ENCODE results near the gene AHNAK2.
"Not testable (repeated sequence)": the region's sequence is repeated elsewhere in the genome, so short reads cannot be mapped to it uniquely, and the experiment has no call there.

The AHNAK2 gene

DNA sequence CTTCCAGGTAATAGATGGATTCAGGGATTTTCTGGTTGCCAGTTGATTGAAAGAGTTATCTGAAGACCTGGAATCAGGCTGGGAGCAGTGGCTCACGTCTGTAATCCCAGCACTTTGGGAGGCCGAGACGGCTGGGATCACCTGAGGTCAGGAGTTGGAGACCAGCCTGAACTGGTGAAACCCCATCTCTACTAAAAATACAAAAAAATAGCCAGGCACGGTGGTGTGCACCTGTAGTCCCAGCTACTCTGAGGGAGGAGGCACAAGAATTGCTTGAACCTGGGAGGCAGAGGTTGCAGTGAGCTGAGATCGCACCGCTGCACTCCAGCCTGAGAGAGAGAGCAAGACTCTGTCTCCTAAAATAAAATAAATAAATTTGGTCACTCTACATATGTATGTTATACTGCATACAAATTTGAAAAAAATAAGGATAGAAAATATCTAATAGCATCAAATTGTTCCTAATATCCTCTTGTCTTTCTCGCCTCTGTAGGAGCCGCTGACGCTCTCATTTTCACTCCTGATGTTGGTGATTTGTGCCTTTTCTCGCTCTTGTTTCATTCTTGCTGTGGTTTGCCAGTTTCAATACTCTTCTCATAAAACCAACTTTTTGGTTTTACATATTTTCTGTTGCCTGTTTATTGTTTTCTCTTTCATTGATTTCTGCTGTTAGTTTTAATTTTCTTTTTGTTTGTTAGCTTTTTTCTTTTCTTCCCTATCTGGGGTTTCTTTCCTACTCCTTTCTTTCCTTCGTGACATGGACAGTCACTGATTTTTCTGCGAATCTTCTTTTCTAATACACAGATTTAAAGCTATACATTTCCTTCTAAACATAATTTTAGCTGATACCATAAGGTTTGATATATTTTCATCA, 77.3 kb downstream of the AHNAK2 start:
- DNase-seq: no peak

DNA sequence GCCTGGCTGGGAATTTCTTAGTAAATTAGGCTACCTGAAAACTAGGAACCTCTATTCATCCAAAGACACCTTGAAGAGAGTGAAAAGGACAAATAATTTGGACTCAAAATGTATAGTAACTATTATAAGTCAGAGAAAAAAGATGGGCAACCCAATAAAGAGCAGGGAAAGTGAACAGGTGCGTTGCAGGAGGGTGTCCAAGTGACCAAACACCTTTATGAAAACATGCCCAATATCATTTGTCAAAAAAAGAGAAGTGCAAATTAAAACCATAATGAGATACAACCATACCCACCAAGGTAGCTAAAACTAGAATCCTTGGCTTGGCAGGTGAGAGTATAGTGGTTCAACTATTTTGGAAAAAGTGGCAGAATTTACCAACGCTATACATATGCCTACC, 78.4 kb downstream of the AHNAK2 start:
- no peak for DNase-seq

DNA sequence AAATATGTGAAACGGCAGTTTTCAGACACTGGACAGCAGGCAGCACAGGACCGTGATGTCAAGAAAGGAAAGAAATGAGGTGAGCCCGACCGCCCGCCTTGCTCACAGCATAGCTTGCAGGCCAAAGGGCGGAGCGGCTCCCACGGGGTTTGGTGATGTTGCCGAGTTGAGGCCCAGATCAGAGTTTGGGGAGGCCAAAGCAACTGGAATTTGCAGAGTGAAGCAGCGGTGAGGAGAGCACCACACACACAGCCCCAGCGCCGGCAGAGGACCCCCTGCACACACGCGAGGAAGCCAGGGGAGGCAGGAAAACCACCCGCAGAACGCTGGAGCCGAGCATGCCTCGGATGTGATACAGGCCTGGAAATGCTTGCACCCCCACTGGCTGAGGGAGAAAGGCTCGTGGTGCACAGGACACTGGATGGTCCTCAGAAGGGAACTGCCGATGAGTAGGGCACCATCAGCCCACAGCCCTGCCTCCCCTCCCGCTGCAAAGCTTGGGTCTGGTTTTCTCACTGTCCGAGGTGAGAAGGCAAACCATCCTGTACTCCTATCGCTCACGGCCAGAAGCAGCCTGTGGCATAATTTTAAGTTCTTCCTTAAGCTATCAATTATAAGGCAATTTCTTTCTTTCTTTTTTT, 79.2 kb downstream of the AHNAK2 start:
- no peak for DNase-seq

DNA sequence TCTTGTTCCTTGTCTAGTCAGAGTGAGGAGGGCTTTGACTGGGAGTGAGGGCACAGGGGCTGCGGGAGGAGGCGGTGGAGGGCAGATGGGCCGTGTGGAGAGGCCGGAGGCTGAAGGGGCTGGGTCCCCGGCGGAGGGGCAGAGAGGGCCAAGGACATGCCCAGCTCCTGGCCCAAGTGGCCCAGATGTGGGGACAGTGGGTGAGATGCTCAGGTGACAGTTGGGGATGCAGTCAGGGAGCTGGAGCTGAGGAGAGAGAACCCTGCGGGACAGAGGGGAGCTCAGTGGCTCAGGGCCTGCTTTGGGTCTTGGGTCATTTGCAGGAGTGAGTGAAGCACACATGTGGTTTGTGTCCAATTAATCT, 80.0 kb downstream of the AHNAK2 start:
- no peak for DNase-seq

DNA sequence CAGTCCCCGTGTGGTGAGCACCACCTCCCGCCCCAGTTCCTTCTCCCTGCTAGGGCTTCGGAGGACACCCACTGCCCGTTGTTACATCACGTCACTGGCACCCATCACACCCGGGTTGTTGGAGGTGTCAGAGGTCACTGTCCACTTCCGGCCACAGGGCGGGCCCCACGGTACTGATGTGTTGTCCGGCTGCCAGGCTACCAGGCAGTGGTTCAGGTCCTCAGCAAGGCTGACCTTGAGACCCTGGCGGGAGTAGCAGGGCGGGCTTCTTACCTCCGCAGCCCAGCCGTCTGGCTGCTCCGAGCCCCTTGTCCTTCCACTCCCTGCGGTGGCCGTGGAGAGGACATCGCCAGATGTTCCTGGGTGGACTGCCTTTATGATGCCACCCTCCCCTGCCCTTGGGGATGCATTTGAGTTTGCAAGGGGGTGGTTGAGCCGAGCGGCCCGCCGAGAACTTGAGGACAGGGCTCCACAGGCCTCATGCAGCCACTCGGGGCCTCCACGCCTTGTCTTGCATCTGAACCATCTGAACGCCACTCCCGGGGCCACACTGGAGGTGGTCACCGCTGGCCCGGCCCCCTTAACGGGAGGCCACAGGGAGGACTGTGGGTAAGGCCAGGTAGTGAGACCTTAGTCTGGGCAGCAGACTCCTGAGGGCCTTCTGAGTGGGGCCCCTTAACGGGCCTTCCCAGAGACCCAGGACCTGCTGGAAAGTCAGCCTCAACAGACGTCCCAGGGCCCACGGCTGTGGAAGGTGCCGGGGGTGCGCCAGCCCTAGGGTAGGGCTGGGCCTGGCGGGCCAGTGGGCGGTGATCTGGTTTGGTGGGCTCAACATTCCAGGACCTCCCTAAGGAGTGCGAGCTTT, 80.6 kb downstream of the AHNAK2 start:
- no peak for DNase-seq

DNA sequence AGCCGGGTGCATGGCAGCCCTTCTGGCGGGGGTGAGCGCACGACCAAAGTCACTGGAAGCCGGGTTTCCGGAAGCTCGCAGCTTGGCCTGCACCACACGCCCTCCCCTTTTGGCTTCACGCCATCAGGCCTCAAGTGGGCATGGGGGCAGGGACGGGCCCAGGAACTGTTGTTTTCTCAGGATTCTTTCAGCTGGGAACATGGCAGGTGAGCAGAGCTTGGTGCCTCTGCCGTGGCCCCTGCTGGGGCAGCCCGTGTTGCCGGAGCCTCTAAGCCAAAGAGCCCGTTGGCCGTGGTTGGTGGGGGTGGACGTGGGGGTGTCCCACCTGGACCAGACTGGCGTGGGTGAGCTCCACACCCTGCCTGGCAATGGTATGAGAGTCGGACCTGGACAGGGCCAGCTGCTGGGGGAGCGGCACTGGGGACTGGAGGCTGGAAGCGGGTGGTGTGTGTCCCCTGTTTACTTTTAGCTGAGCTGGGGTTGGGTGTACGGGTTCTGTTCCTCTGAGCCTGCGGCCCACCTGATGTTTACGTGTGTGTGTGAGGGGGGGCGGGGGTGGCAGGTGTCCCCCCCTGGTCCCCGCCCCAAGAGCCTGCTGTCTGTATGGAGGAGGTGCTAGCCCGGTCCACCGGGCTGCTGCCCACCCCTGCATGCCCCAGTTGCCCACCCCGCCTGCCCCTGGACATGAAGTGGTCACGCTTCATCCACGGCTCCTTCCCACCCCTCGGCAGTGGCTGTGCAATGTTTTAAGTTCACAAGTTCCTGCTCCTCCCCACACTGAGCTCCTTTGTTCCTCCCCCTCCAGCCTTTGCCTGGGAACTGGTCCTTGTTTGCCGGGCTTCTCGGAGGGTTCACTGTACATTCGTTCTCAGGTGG, 82.2 kb downstream of the AHNAK2 start:
- DNase-seq: no peak

DNA sequence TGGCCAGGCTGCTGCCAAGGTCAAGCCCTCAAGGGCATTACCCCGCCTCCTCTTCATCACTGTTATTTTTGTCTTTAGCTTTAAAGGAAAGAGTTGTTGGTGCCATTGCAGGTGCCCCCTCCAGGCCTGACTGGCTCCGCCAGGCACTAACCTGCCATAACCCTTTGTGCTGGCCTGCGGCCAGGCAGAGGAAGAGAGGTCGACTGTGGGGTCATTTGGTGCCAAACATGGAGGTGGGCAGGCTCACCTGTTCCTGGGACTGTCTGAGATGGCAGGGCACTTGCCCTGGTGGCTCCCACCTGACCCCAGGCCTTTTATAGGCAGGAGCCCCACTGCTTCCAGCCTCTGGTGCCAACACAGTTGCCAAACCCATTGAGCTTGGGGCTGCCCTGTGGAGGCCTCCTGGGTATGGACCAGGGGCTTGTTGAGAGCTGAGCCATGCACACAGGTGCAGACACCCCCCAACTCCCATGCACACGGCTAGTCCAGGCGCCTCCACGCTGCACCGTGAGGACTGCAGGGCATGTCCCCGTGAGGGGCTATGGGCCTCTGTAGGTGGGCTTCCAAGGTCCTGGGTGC, 82.9 kb downstream of the AHNAK2 start:
- DNase-seq: no peak

DNA sequence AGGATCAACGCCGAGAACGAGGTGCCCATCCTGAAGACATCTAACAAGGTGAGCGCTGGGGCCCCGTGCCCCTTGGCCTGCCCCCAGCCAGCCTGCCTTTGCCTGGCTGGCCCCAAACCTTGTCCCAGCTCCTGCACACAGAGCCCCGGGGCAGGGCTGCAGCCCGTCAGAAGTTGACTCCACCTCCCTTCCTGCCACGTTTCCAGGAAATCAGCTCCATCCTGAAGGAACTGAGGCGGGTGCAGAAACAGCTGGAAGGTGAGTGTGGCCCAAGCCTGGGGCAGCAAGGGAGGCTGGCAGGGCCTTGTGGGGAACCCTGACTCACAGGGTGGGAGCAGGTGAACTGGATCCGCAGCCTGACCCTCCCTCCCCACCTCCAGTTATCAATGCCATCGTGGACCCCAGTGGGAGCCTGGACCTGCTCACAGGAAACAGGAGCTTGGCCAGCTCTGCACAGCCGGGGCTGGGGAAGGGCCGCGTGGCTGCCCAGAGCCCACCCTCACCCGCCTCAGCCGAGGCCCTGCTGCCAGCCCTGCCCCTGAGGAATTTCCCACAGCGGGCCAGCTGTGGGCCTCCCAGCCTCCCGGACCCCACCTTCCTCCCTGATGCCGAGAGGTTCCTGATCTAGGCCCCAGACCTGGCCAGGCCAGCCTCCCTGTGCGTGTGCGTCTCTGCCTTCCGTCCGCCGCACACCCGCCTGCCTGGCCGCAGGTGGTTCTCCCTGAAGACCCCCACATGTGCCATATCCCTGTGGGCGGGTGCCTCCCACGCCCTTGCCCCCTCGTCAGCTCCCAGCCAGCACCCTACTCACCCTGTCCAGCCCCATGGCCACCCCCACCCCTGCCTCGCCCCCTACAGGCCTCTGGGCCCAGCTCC, 83.6 kb downstream of the AHNAK2 start:
- no peak for DNase-seq

DNA sequence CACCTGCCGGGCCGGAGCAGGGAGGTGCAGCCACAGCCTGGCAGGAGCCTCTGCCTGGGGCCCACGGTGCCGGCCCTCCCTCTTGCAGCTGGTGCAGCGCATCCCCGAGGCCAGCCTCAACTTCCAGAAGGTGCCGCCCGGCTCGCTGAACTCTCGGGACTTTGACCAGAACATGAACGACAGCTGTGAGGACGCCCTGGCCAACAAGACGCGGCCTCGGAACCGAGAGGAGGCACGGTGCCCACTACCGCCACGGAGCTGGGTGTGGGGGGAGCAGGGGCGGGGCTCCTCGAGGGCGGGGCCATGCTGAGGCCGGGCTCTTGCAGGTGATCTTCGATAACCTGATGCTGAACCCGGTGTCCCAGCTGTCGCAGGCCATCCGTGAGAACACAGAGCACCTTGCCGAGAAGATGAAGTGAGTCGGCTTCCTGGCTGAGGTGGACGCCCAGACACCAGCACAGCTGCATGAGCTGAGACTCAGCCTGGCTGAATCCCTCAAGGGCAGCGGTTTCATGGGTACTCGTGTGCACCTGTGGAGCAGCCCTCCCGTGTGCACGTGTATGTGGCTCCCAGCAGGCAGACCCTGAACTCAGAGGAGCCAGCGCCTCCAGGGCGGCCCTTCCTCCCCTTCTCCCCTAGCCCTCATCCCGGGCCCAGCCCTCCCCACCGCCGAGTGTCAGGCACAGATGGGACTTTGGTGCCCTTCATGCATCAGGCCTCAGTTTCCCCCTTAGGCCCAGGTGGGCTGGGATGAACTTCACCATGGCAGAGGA, 84.6 kb downstream of the AHNAK2 start:
- no peak for DNase-seq

DNA sequence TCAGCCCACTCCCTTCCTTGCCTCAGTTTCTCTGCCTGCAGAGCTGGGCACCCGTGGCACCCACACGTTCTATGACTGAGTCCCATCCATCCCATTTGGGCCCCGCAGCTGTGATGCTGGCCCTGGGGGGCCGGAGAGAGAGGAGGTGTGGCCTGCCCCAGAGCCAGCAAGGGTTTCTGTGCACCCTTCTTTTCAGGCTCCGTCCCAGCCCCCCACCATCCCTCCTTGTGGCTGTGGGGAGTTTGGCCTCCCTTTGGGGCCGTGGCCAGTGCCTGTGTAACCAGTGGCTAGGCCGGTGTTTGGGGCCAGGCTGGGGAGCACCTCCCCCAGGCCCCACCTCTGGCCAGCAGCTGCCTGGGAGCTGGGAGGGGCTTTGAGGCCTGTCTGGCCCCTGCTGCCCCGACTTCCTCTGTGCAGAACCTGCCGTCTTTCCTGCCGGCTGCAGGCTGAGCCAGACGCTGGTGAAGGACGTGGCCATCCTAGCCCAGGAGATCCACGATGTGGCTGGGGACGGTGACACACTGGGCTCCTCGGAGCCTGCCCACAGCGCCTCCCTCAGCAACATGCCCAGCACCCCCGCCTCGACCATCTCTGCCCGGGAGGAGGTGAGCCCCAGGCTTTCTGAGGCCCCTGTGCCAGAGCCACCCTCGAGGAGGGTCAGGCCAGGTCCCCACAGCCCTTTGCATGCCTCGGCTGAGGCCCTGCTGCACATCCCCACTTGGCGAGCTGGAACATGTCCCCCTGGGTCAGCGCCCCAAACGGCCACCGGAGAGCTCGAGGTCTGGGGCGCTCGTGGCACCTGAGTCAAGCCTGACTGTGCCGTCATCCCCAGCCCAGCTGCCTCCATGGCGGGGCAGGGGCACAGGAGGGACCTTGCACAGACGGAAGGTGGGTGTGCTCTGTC, 85.4 kb downstream of the AHNAK2 start:
- no peak for DNase-seq

DNA sequence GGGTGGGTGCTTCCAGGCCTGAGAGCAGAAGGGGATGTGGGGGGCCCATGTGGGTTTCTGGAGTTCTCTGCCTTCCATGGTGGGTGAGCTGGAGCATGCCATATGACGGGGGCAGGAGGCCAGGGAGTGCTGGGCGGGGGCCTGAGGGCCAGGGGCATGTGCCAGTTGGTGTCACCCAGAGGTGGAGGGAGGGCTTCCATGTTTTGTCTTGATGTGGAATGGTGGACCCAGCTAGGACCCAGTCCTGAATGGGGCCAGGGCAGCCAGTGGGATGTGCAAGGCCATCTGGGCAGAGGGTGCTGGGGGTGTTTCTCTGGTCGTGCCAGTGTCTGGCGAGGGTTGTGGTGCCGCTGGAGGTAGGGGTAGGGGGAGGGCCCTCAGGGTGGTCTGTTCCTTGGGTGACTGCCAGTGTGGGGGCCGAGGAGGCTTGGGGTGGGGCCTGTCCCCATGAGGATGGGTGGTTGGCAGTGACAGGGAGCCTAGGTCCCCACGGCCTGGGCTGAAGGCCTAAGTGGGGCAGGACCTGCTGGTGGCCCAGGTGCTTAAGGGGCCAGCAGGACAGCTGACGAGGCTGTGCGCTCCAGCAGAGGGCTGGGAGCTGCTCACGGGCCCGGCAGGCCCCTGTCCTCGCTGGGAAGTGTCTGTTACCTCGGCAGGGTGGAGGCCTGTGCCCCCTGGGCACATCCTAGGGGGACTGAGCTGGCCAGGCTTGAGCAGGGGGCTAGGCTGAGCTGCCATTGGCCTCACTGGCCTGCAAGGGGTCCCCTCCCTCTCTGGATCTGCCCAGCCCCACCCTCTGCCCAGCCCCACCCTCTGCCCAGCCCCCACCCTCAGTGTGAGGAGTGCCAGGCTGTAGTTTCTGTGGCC, 86.3 kb downstream of the AHNAK2 start:
- DNase-seq: no peak

DNA sequence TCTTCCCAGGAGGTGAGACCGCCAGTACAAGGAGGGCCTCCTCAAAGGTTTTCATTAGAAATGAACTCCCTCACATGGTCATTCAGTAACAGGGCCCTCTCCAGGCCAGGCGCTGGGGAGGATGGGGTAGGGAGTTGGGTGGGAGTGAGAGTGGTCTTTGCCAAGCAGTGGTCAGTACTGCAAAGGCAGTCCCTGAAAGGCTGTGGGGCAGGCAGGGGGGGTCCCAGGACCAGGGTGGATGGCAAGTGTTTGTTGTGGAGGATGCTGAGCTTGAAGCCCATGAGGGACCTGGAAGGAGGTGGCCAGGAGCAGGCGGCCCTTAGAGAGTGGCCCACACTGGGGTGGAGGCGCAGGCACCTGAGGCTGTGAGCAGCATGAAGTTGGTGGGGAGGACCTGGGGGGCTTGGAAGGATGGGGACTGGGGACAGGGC, 87.0 kb downstream of the AHNAK2 start:
- no peak for DNase-seq

DNA sequence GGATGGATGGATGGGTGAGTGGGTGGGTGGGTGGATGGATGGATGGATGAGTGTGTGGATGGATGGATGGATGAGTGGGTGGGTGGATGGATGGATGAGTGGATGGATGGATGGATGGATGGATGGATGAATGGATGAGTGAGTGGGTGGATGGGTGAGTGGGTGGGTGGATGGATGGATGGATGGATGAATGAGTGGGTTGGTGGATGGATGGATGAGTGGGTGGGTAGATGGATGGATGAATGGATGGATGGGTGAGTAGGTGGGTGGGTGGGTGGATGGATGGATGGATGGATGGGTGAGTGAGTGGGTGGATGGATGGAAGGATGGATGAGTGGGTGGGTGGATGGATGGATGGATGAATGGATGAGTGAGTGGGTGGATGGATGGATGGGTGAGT, 87.9 kb downstream of the AHNAK2 start:
- not testable (repeated sequence) for DNase-seq

DNA sequence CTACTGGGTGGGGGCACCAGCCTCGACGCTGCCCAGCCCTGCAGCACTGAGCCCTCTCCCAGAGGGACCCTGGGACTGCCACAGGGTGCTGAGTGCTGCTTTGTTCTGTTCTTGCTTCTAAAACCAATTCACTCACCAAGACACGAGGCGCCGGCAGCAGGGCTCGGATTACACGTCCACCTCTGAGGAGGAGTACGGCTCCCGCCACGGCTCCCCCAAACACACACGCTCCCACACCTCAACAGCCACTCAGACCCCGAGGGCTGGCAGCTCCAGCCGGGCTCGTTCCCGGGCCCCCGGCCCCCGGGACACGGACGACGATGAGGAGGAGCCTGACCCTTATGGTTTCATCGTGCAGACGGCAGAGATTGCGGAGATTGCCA, 88.8 kb downstream of the AHNAK2 start:
- DNase-seq: no peak

DNA sequence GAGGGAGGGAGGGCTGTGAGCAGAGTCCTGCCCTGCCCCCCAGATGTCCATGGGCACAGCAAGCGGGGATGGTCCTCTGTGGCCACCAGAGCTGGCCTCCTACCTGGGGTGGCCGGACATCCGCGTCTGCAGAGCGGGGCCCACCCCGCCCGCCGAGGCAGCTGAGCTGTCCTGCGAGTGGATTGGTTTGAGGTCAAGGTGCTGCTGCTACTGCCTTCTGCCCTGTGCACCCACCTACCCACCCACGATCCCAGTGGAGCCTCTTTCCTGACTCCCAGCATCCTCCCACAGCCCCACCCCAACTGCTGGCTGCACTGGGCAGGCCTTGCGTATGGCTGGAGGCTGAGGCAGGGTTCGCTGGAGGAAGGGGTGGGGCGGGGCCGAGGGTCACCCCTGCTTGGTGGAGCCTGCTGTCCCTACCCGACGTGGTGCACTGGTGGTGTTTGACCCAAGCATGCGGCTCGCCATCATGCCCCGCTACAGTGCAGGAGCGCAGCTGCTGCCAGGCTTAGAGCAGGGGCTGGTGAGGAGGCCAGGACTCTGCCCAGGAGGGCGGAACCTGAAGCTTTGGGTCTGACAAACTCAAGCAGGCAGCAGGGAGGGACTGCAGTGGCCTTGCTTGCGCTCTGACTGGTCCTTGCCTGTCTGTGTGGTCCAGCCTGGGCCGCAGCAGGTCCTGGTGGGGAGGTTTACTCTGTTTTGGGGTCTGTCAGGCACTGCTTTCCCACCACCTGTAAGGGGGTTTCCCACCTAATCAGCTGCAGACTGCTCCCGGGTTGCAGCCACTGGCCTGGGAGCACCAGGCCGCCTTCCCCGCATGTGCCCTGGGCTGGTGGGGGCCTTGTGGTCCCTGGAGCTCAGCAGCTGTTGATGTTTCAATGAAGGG, 89.4 kb downstream of the AHNAK2 start:
- DNase-seq: no peak
